Effector memory CD8-positive, alpha-beta T cell (primary cell): ENCODE measurements around the gene IL4.
A peak's percentile ranks its signal among the peaks of the same experiment; 100 is the strongest.

Experiments
- ATAC-seq: fragments of 150-1000 bp; cut with Tn5 transposase; replicated peaks from 2 replicates; pipeline ENCODE4 v1.10.0; 2021; ENCODE audit warnings: mild to moderate bottlenecking, moderate library complexity
- DNase-seq, 3 experiments: peaks; one replicate each; pipeline ENCODE4 v3.0.0; 2021
- H3K27ac Mint-ChIP-seq, 2 donors: one replicate each; pipeline ENCODE4 v1.8.0; 2022; ENCODE audit warnings: mild to moderate bottlenecking in 2 of 2, mixed read lengths in 2 of 2, moderate library complexity in 2 of 2
- H3K27me3 Mint-ChIP-seq, 2 donors: one replicate each; pipeline ENCODE4 v1.8.0; 2022; ENCODE audit warnings: mixed read lengths in 2 of 2
- H3K36me3 Mint-ChIP-seq: one replicate; pipeline ENCODE4 v1.8.0; 2022; ENCODE audit warnings: mild to moderate bottlenecking, moderate library complexity, mixed read lengths; ENCODE audit not compliant: insufficient read depth
- H3K4me1 Mint-ChIP-seq, 2 donors: one replicate each; pipeline ENCODE4 v1.8.0; 2022; ENCODE audit warnings: low read depth in 2 of 2, mixed read lengths in 2 of 2
- H3K4me3 Mint-ChIP-seq, 2 donors: one replicate each; pipeline ENCODE4 v1.8.0; 2022; ENCODE audit warnings: mild to moderate bottlenecking in 2 of 2, mixed read lengths in 2 of 2, moderate library complexity in 2 of 2
- H3K9me3 Mint-ChIP-seq, 2 donors: one replicate each; pipeline ENCODE4 v1.8.0; 2022; ENCODE audit warnings: mixed read lengths in 2 of 2

Gene IL4

DNA sequence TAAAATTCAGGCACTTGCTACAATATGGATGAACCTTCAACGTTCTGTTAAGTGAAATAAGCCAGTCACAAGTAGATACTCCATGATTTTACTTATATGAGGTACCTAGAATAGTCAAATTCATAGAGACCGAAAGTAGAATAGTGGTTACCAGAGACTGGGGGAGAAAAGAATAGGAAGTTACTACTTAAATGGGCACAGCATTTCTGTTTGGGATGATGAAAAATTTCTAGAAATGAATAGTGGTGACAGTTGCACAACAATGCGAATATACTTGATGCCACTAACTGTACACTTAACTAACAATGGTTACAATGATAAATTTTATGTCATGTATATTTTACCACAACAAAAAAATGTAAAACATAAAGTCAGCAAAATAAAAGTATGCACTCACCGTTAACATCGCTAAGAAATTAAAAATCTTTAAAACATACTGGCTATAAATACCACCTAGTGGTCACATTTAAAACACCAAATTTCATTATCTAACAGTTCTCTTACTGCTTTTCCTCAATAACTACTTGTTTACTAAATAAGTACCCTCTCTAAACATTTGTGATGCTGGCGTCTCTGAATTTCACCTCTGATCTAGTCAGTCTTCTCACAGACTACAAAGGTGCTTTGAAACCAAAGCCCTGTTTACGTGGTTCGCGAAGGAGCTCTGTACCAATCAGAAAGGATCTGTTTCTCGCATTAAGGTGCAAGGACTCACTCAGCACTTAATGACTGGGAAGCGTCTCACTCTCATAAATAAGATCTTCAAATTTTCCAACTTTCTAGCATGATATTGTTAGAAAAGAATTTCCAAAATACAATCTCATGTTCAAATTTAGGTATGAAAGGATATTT, 40.9 kb downstream of the IL4 start:
- no peak for DNase-seq
- H3K27me3 Mint-ChIP-seq = no peaks in the 10 kb centered on the region
- ATAC-seq = no peak
- no peak overlapping the region for H3K27ac Mint-ChIP-seq
- no peaks in the 10 kb centered on the region for H3K9me3 Mint-ChIP-seq
- H3K4me3 Mint-ChIP-seq = peak overlapping the region in 1 of 2 donors; percentile 18
- H3K36me3 Mint-ChIP-seq = peaks cover 4% of the 10 kb centered on the region
- peaks cover 5 to 10% of the 10 kb centered on the region in 2 donors for H3K4me1 Mint-ChIP-seq

DNA sequence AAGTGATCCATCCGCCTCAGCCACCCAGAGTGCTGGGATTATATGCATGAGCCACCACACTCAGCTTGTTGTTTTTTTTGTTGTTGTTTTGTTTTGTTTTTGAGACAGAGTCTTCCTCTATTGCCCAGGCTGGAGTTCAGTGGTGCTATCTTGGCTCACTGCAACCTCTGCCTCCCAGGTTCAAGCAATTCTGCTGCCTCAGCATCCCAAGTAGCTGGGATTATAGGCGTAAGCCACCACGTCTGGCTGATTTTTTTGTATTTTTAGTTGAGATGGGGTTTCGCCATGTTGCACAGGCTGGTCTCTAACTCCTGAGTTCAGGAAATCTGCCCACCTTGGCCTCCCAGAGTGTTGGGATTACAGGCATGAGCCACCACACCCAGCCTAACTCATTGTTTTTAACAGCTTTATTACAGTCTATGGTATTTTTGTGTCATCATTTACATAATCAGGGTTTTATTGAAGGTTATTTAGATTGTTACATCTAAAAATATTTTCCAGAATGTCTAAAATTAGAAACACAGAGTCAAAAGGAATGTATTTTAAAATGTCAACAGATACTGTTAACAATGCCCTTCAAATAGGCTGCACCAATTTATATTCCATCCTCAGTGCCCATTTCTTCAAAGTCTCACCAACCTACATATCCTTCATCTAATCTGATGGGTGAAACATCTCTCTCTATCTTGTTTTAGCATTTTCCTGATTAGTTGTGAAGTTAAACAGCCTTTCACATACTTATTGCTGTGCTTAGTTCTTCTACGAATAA, 44.9 kb downstream of the IL4 start:
- Mint-ChIP-seq H3K27me3 (no peaks in the 10 kb centered on the region), H3K36me3 (peaks cover 19% of the 10 kb centered on the region), H3K27ac (no peak overlapping the region), H3K9me3 (no peaks in the 10 kb centered on the region), H3K4me3 (no peak overlapping the region), H3K4me1 (peaks cover 5 to 10% of the 10 kb centered on the region in 2 donors)
- ATAC-seq = no peak
- no peak for DNase-seq

DNA sequence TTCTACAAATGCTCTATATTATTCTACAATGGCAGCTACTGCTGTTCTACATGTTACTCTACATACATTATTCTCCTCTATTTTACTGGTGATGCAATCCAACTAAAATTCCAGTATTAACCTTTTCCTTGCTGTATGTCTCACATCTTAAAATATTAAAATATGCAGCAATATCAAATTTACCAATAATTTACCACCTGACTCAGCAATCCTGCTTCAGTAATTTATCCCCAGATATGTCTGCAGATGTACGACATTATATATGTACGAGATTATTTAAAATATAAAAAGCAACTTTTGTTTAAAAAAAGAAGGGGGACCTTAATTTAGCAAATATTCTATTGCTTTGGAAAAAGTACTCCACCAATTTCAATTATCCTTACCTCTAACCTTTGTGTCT, 52.0 kb downstream of the IL4 start:
- no peak for ATAC-seq
- no peak overlapping the region for H3K4me3 Mint-ChIP-seq
- no peaks in the 10 kb centered on the region for H3K9me3 Mint-ChIP-seq
- peaks cover 20% of the 10 kb centered on the region for H3K36me3 Mint-ChIP-seq
- no peak for DNase-seq
- H3K27me3 Mint-ChIP-seq = no peaks in the 10 kb centered on the region
- no peak overlapping the region for H3K27ac Mint-ChIP-seq
- peaks cover 8 to 9% of the 10 kb centered on the region in 2 donors for H3K4me1 Mint-ChIP-seq

- no peak overlapping the region for H3K27ac Mint-ChIP-seq
- peaks cover 28% of the 10 kb centered on the region for H3K36me3 Mint-ChIP-seq
Observed at GRCh38 chr5:132729896-132730295, 56.1 kb downstream of the IL4 start.

More at GRCh38 chr5:132729896-132730295, 56.1 kb downstream of the IL4 start:
- Mint-ChIP-seq H3K4me3 (no peak overlapping the region), H3K27me3 (no peaks in the 10 kb centered on the region), H3K4me1 (peaks cover 8 to 14% of the 10 kb centered on the region in 2 donors), H3K9me3 (no peaks in the 10 kb centered on the region)
- ATAC-seq (no peak), DNase-seq (no peak)
